CD4-positive, alpha-beta memory T cell (primary cell): ENCODE measurements around the gene CLPSL1. TPM values are rescaled to one million over a fixed set of nuclear protein-coding genes. Genes with fewer than 3 reads are reported as not detected.

Source experiments
- CTCF ChIA-PET: fragments of 350-600 bp; sonication (Branson Sonifier 250); formaldehyde crosslinking; loops from one replicate; lab custom pipeline; 2021; ENCODE audit warnings: inconsistent platforms; ENCODE audit not compliant: partially characterized antibody; lab: Charles Lee
- POLR2A ChIA-PET: fragments of 350-600 bp; sonication (Branson Sonifier 250); formaldehyde crosslinking; loops from one replicate; lab custom pipeline; 2021; ENCODE audit not compliant: partially characterized antibody; lab: Charles Lee
- DNase-seq, 5 donors: peaks; one replicate each; pipeline versions ENCODE4 v3.0.0 to v3.0.0-alpha.2; 2020 to 2022; ENCODE audit warnings: mixed read lengths in 1 of 5
- H3K27ac ChIP-seq: one replicate; pipeline ENCODE4 v1.7.0; 2013; ENCODE audit warnings: low read depth, low read length
- H3K27me3 ChIP-seq: 2 replicates; pipeline ENCODE4 v1.7.0; 2013; ENCODE audit warnings: mild to moderate bottlenecking, low read length, moderate library complexity; ENCODE audit not compliant: insufficient read depth
- H3K36me3 ChIP-seq: 2 replicates; pipeline ENCODE4 v1.7.0; 2013; ENCODE audit warnings: mild to moderate bottlenecking, low read length, moderate library complexity; ENCODE audit not compliant: insufficient read depth
- H3K4me1 ChIP-seq: 2 replicates; pipeline ENCODE4 v1.7.0; 2013; ENCODE audit warnings: mild to moderate bottlenecking, low read length, moderate library complexity; ENCODE audit not compliant: insufficient read depth
- H3K4me3 ChIP-seq, 2 donors: one replicate each; pipeline ENCODE4 v1.7.0; 2013; ENCODE audit warnings: low read length in 2 of 2, mild to moderate bottlenecking in 1 of 2
- H3K9me3 ChIP-seq, 2 donors: one replicate each; pipeline ENCODE4 v1.7.0; 2013; ENCODE audit warnings: low read length in 2 of 2, control low read depth in 1 of 2; ENCODE audit not compliant: control insufficient read depth in 1 of 2
- H3K27ac Mint-ChIP-seq, 7 donors: one replicate each; pipeline ENCODE4 v1.8.0; 2020 to 2021; ENCODE audit warnings: mixed read lengths in 7 of 7, mild to moderate bottlenecking in 6 of 7, inconsistent platforms in 3 of 7, moderate library complexity in 3 of 7
- H3K27me3 Mint-ChIP-seq, 2 donors: one replicate each; pipeline ENCODE4 v1.8.0; 2020 to 2021; ENCODE audit warnings: mixed read lengths in 2 of 2
- H3K36me3 Mint-ChIP-seq, 2 donors: one replicate each; pipeline ENCODE4 v1.8.0; 2020 to 2021; ENCODE audit warnings: mixed read lengths in 2 of 2, inconsistent platforms in 1 of 2, mild to moderate bottlenecking in 1 of 2
- H3K4me1 Mint-ChIP-seq, 4 donors: one replicate each; pipeline ENCODE4 v1.8.0; 2020 to 2021; ENCODE audit warnings: mixed read lengths in 4 of 4, mild to moderate bottlenecking in 1 of 4
- H3K4me3 Mint-ChIP-seq, 8 donors: one replicate each; pipeline ENCODE4 v1.8.0; 2020 to 2021; ENCODE audit warnings: mixed read lengths in 8 of 8, mild to moderate bottlenecking in 7 of 8, moderate library complexity in 6 of 8, inconsistent platforms in 3 of 8
- H3K9me3 Mint-ChIP-seq, 8 donors: one replicate each; pipeline ENCODE4 v1.8.0; 2020 to 2021; ENCODE audit warnings: mixed read lengths in 8 of 8, mild to moderate bottlenecking in 5 of 8, inconsistent platforms in 3 of 8, moderate library complexity in 1 of 8
- intact Hi-C: fragments of 100-400 bp; cut with micrococcal nuclease; formaldehyde crosslinking; loops from one replicate; pipeline ENCODE4 v1.15.1; 2023
- polyA plus RNA-seq, 2 donors: library from polyadenylated mRNA; unstranded; fragments of 300-500 nt; fragmentation: Illumina TruSeq; gene quantifications; one replicate each; pipeline ENCODE4 v1.2.3, GENCODE V29; 2021
- total RNA-seq, 2 experiments: library from RNA; stranded (reverse); gene quantifications; one replicate each; pipeline ENCODE4 v1.2.3, GENCODE V29; 2021

CLPSL1 gene
- total and polyA plus RNA-seq, 4 experiments from 2014 or later: not detected

DNA sequence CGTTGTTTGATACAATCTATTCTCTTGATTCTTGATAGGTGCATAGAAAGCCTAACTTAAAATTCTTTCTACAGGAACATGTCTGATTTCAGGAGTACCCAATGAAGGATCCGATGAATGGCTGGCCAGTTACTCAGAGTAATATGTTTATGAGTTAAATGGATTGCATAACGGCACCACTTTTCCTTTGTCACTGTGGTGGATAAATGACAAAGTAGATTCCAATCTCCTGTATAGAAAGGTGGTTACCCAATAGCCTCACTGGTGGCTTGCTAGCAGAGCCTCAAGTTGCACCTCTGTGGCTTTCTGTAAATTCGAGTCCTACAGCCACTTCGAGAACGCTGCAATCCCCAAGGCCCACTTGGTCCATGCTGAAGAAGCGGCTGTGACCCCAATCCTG lies 52.7 kb downstream of the CLPSL1 start:
- no peaks in the 10 kb centered on the region for H3K27me3 ChIP-seq
- no peaks in the 10 kb centered on the region for H3K9me3 ChIP-seq
- no peaks in the 10 kb centered on the region for H3K27me3 Mint-ChIP-seq
- no peak overlapping the region for H3K4me3 Mint-ChIP-seq
- H3K27ac ChIP-seq: no peak overlapping the region
- H3K9me3 Mint-ChIP-seq: peaks cover 0 to 6% (median 0%) of the 10 kb centered on the region in 8 donors
- H3K27ac Mint-ChIP-seq: no peak overlapping the region
- DNase-seq: no peak
- no peaks in the 10 kb centered on the region for H3K4me1 ChIP-seq
- H3K36me3 Mint-ChIP-seq: peaks cover 38 to 45% of the 10 kb centered on the region in 2 donors
- ChIA-PET POLR2A (no interaction called here), CTCF (no interaction called here)
- no peaks in the 10 kb centered on the region for H3K4me1 Mint-ChIP-seq
- no peak overlapping the region for H3K4me3 ChIP-seq
- intact Hi-C loops: no loop called here
- peaks cover 20% of the 10 kb centered on the region for H3K36me3 ChIP-seq

Other genes with a start within 250 kb of the CLPSL1 start
- gene FKBP5, start 92.1 kb upstream of the CLPSL1 start, total RNA-seq: 10 to 100 TPM; 72.9 to 74.2 TPM
- 100 to 1,000 TPM in 1 of 2 donors, 10 to 100 TPM in 1; 94.2 to 233 TPM for gene FKBP5, start 92.1 kb upstream of the CLPSL1 start, polyA plus RNA-seq
- gene ARMC12, start 44.0 kb upstream of the CLPSL1 start, total RNA-seq: 1 to 10 TPM in 1 of 2 experiments, under 1 TPM in 1; 0.69 to 1.3 TPM
- under 1 TPM in 1 of 2 donors, not detected in 1; 0.28 TPM for gene ARMC12, start 44.0 kb upstream of the CLPSL1 start, polyA plus RNA-seq
- gene CLPSL2, start 4.4 kb upstream of the CLPSL1 start, total RNA-seq: not detected
- gene CLPSL2, start 4.4 kb upstream of the CLPSL1 start, polyA plus RNA-seq: not detected
- not detected for gene CLPS, start 16.3 kb downstream of the CLPSL1 start, total RNA-seq
- not detected for gene CLPS, start 16.3 kb downstream of the CLPSL1 start, polyA plus RNA-seq
- gene LHFPL5, start 24.3 kb downstream of the CLPSL1 start, total RNA-seq: not detected
- gene LHFPL5, start 24.3 kb downstream of the CLPSL1 start, polyA plus RNA-seq: not detected
- 10 to 100 TPM; 47.6 to 52.0 TPM for gene SRPK1, start 140.1 kb downstream of the CLPSL1 start, total RNA-seq
- 10 to 100 TPM; 51.2 to 57.5 TPM for gene SRPK1, start 140.1 kb downstream of the CLPSL1 start, polyA plus RNA-seq
- under 1 TPM in 1 of 2 experiments, not detected in 1; 0.09 TPM for gene SLC26A8, start 243.6 kb downstream of the CLPSL1 start, total RNA-seq
- not detected for gene SLC26A8, start 243.6 kb downstream of the CLPSL1 start, polyA plus RNA-seq
- 10 to 100 TPM; 58.9 to 64.3 TPM for gene MAPK14, start 246.8 kb downstream of the CLPSL1 start, total RNA-seq
- 10 to 100 TPM; 38.5 to 48.6 TPM for gene MAPK14, start 246.8 kb downstream of the CLPSL1 start, polyA plus RNA-seq